Parathyroid adenoma (tissue), 2 donors: ENCODE measurements around the gene ISG20L2.

Experiments used
- H2AFZ ChIP-seq: fragments of 300-600 bp; sonication (generic); one replicate; pipeline ENCODE4 v1.7.0; 2017; ENCODE audit warnings: antibody characterized with exemption, mild to moderate bottlenecking
- H3K27ac ChIP-seq: fragments of 300-600 bp; sonication (generic); one replicate; pipeline ENCODE4 v1.7.0; 2017
- H3K27me3 ChIP-seq: fragments of 300-600 bp; sonication (generic); one replicate; pipeline ENCODE4 v1.7.0; 2017; ENCODE audit warnings: low read length; ENCODE audit not compliant: control insufficient read depth, insufficient read depth
- H3K36me3 ChIP-seq: fragments of 300-600 bp; sonication (generic); one replicate; pipeline ENCODE4 v1.7.0; 2017; ENCODE audit warnings: low read length; ENCODE audit not compliant: control insufficient read depth, insufficient read depth
- H3K4me1 ChIP-seq: fragments of 300-600 bp; sonication (generic); one replicate; pipeline ENCODE4 v1.7.0; 2017; ENCODE audit warnings: control low read depth
- H3K4me2 ChIP-seq: fragments of 300-600 bp; sonication (generic); one replicate; pipeline ENCODE4 v1.7.0; 2017; ENCODE audit warnings: low read length
- H3K4me3 ChIP-seq: fragments of 300-600 bp; sonication (generic); one replicate; pipeline ENCODE4 v1.7.0; 2017; ENCODE audit warnings: low read depth, low read length
- H3K79me2 ChIP-seq: fragments of 300-600 bp; sonication (generic); one replicate; pipeline ENCODE4 v1.7.0; 2017; ENCODE audit warnings: control low read depth
- H3K9ac ChIP-seq: fragments of 300-600 bp; sonication (generic); one replicate; pipeline ENCODE4 v1.7.0; 2017; ENCODE audit warnings: mild to moderate bottlenecking
- H3K9me3 ChIP-seq: fragments of 300-600 bp; sonication (generic); one replicate; pipeline ENCODE4 v1.7.0; 2017; ENCODE audit warnings: low read length; ENCODE audit not compliant: control insufficient read depth
- CTCF ChIP-seq: fragments of 300-600 bp; sonication (generic); IDR thresholded peaks from one replicate; pipeline ENCODE4 v1.7.0; 2017; ENCODE audit warnings: antibody characterized with exemption, mild to moderate bottlenecking
- donor health status: primary hyperparathyroidism.

Gene ISG20L2

GRCh38 chr1:156696755-156697154, 31.8 kb downstream of the ISG20L2 start:
- H3K4me2 ChIP-seq = no peak overlapping the region
- no peaks in the 10 kb centered on the region for H3K9me3 ChIP-seq
- no peak overlapping the region for H2AFZ ChIP-seq
- H3K36me3 ChIP-seq = no peaks in the 10 kb centered on the region
- H3K27ac ChIP-seq = no peak overlapping the region
- no peaks in the 10 kb centered on the region for H3K79me2 ChIP-seq
- no peak overlapping the region for H3K9ac ChIP-seq
- no peak overlapping the region for H3K4me3 ChIP-seq
- H3K4me1 ChIP-seq = peaks cover 15% of the 10 kb centered on the region
- TF ChIP-seq CTCF = no peak
- H3K27me3 ChIP-seq = no peaks in the 10 kb centered on the region

- no peak for TF ChIP-seq CTCF
- Histone ChIP-seq H3K79me2 (no peaks in the 10 kb centered on the region), H3K4me2 (peak overlapping the region; percentile 15), H3K4me1 (peaks cover 19% of the 10 kb centered on the region), H3K9ac (no peak overlapping the region), H3K9me3 (no peaks in the 10 kb centered on the region), H2AFZ (peak overlapping the region; percentile 61), H3K27ac (peak overlapping the region; percentile 85), H3K36me3 (no peaks in the 10 kb centered on the region), H3K4me3 (no peak overlapping the region), H3K27me3 (no peaks in the 10 kb centered on the region)
These were observed 33.9 kb downstream of the ISG20L2 start for GRCh38 chr1:156694690-156694962.

- peaks cover 22% of the 10 kb centered on the region for H3K4me1 ChIP-seq
These were observed 34.5 kb downstream of the ISG20L2 start for GRCh38 chr1:156693848-156694689.

GRCh38 chr1:156692925-156693847, 35.4 kb downstream of the ISG20L2 start:
- peaks cover 22% of the 10 kb centered on the region for H3K4me1 ChIP-seq
- H3K79me2 ChIP-seq = no peaks in the 10 kb centered on the region
- H3K4me2 ChIP-seq = peak overlapping the region; percentile 50
- H3K27me3 ChIP-seq = no peaks in the 10 kb centered on the region
- H3K9me3 ChIP-seq = no peaks in the 10 kb centered on the region
- peak overlapping the region; percentile 61 for H2AFZ ChIP-seq
- H3K36me3 ChIP-seq = no peaks in the 10 kb centered on the region
- H3K27ac ChIP-seq = peak overlapping the region; percentile 85
- no peak overlapping the region for H3K9ac ChIP-seq
- peak overlapping the region; percentile 17 for H3K4me3 ChIP-seq
- TF ChIP-seq CTCF = no peak

More at GRCh38 chr1:156693848-156694689, 34.5 kb downstream of the ISG20L2 start:
- Histone ChIP-seq H3K9ac (no peak overlapping the region), H3K27ac (peak overlapping the region; percentile 85), H2AFZ (peak overlapping the region; percentile 61), H3K27me3 (no peaks in the 10 kb centered on the region), H3K36me3 (no peaks in the 10 kb centered on the region), H3K4me2 (peak overlapping the region; percentile 15), H3K4me3 (no peak overlapping the region), H3K9me3 (no peaks in the 10 kb centered on the region), H3K79me2 (no peaks in the 10 kb centered on the region)
- TF ChIP-seq CTCF = no peak
